Ramos (cell line): ENCODE measurements around the gene THAP2.

Experiments
- in situ Hi-C: fragments of 300-500 bp; cut with MboI; formaldehyde crosslinking; loops from one replicate; pipeline ENCODE4 v1.14.3; 2022; ENCODE audit warnings: low sequenced_read_pairs; ENCODE audit not compliant: unreplicated experiment

The THAP2 gene

DNA sequence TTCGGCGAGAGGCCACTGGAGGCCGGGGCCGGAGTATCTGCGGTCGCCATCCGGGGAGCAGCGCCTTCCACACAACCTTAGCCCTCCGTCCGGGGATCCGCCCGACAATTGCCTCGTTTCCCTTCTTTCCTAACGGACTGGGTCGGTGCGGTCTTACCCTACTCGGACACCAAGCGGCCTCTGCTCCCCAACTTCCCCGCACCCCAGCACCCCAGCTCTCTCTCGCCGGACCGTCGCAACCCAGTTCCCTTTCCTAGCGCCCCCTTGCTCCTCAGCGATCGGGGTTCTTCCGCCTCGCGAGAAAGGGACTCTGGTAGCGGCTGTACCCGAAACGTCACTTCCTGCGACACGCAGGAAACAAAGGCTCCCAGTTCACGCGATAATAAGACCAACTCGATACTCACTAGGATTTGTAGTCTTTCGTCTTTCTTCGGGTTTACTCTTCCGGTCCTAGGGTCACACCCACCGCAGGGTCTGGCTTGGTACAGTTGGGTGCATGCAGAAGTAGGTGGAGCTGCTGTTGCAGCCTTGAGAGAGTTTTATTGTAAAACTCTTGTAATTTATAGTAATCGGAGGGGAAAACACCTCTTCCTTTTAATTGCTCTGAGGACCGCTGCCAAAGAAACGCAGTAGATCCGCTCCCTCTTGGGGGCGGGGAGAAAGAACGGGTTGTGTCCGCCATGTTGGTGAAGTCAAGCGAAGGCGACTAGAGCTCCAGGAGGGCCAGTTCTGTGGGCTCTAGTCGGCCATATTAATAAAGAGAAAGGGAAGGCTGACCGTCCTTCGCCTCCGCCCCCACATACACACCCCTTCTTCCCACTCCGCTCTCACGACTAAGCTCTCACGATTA, at the start of gene THAP2, which contains the start of gene ZFC3H1:
TSS of gene THAP2 (plus strand) at position 741 of the 850 bp plus-strand sequence. CDS start 209 bp downstream, outside the sequence.
TSS of gene ZFC3H1 (minus strand) at position 288 of the 850 bp plus-strand sequence. CDS start at position 50, 238 bp downstream.
- in situ Hi-C loops: no loop called here

DNA sequence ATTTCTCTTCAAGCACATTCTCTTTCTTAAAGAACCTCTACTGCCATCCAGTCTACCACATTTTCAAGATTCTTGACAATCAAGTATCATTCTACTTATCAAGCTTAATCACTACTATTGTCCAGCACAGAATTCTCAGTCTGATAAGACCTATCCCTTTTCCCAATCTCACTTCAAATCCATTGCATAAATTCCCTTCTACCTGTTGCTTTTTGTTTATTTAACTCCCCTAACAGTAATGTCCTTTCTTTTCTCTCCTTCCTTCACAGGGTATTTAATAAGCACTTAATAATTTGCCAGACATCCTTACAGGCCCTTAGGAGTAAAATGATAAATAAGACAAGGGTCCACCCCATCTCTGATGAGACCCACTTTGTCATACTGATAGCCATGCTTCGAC, 42.2 kb upstream of the THAP2 start:
- in situ Hi-C loops: no loop called here

DNA sequence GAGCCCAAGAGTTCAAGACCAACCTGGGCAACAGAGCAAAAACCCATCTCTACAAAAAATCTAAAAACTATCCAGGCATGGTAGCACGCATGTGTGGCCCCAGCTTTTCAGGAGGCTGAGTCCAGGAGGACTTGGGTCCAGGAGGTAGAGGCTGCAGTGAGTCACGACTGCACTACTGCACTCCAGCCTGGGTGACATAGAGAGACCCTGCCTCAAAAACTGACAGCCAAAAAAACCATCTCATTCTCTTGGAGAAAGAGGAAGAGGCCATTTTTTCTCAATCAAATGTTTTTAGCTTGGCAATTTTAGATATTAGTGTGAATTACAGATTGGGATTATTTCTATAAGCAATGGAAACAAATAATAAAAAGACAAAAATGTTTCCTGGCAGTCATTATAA, 38.6 kb upstream of the THAP2 start:
- in situ Hi-C loops: no loop called here

DNA sequence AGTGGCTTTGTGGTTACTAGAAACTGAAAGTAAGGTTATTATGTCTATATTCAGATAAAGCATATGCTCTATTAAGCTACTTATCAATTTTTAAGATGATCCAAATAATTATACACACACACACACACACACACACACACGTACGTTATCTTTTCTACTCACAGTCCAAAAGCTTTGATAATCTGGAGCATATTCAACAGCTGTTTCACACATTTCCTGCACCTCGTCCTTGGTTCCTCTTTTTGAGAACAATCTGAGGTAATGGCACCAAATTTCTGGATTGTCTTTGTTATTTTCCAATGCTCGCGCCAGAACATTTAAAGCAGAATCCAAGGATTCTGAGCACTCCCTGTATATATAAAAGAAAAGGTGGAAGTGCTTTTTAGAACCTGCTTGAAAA, 38.0 kb upstream of the THAP2 start:
- in situ Hi-C loops: no loop called here

DNA sequence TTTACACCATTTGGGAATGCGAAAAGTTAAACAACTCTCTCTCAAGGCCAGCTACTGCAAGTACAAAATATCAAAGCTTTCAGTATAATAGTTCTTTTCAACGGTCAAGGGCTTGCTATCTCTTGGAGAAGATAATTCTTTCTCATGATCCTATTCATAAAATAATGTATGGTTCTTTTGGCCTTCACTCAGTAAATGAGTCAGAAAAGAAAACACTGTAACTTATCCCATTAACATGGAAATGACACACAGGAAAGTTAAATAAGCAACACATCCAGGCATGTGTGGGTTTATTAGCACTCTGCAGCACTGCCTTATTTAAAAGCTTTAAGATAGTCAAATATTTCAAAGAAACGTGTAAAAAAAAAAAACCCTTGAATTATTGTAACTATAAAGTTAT, 37.3 kb upstream of the THAP2 start:
- in situ Hi-C loops: no loop called here

DNA sequence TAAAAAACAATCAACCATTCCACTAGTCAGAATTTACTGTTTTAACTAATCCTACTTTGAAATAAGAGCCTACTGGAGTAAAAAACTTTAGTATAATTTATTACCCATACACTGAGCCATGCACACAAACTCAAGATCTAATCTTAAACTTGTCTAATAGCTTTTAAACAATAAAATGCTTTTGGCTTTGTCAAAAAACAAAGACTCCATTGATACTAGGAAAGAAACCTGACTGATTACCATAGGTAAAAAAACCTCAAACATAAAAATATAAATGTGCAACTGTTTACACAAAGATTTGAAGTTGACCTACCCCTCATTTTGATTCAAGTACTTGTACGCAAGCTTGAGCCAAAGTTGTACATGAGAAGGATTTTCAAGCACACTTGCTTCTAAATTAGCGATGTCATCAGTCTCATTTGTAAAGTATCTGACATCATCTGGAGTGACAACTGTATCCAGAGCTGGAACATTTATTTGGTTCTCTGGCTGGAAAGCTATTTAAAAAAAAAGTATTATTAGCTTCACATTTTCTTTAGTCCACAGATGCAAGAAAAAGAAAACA, 36.6 kb upstream of the THAP2 start:
- in situ Hi-C loops: no loop called here

DNA sequence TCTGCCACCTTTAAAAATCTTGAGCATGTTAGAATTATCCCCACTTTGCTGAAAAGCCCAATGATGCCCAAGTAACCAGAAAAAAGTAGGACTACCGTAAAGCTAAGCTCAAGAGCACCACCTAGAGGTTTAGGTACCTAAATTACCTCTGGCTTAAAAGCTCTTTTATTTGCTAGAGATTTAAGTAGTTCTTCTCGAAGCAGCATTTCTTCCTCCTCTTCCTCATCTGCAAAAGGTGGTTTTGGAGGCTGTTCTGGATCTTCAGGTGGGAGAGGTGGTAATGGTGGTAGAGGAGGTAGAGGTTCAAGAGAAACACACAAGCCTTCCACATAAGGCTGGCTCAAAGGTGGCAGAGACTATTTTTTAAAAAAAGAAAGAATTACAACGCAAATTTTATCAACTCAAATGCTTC, 27.4 kb upstream of the THAP2 start:
- in situ Hi-C loops: no loop called here

DNA sequence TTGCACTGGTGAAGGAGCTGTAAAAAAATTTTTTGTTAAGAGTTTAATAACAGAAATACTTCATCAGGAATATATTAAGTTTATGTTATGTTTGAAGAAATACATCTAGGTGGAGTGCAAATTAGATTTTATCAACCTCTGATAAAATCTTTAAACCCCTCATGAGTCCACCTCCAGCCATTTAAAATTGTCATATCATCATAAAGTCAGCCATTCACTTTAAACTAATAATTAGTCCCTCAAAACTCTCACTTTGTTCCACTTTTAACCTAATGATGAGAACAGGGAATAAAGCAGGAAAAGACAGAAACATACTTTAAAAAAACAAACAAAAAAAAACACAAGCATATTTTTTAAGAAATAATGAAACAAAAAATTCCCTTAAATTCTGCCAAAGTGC, 25.6 kb upstream of the THAP2 start:
- in situ Hi-C loops: no loop called here

DNA sequence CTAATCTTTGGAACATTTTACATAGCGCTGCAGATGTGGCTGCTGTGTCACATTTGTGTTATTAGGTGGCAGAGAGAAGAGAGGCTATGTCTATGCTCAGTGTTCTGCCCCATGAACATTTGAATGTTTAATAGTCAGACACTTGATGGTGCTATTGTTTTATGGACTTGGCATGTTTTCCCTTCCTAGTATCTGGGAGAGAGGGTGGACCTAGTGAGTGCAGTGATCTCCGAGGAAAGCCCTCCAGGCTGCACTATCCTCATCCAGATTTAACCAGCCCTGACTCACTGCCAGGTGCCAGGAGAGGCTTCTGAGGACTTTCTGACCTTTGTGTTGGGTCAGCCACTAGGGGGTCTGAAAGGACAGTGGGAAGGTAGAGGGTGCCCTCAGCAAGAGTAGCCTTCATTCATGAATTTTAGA, 24.8 kb upstream of the THAP2 start:
- in situ Hi-C loops: no loop called here

DNA sequence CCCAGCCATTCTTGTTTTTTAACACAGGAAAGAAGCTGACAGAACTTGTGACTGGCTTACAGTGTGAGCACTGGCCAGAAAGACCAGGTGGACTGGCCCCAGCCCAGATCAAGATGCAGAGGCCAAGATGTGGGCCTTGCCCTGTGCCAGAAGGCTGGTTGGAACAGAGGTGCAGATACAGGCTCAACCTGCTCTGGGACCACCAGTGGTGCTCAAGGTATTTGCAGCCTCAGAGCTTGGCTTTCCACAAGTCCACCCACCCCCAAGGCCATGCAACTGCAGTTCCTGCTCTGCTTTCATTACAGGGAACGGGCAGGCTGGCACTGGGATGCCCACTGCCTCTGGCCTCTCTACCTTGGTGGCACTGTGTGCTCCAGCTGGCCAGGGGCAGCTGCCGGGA, 23.8 kb upstream of the THAP2 start:
- in situ Hi-C loops: no loop called here

DNA sequence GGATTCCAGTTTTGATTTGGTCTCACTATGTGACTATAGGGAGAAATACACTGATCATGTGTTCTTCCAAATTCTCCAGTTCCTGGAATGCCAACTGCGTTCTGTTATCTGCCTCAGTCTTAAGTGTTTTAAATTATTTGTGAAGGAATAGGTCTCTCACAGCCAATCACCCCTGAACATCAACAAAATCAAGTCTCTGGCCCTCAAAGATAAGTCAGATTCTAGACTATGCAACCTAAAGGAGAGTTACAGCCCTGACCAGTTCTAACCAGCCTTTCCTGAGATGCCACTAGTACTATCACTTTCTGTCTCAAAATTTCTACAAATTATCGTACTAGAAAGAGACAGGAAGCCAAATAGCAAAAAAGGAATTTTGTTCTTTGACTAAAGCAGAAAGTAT, 22.7 kb upstream of the THAP2 start:
- in situ Hi-C loops: no loop called here

DNA sequence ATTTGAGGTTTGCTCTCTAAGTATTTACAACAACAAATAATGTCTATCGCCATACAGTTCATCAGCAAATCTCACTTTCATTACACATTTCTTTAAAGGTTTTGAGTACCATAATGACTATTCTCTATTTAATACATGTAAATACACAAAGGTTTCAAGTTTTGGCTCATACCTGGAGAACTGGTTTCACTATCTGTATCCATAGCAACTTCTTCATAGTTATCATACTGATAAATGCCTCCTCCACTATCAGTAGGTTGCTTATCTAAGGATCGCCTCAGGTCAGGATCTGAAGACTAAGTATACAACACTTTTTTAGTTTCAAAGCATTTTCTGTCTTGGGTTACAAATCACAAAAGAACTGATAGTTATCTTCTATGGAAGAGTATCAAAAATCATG, 21.8 kb upstream of the THAP2 start:
- in situ Hi-C loops: no loop called here

DNA sequence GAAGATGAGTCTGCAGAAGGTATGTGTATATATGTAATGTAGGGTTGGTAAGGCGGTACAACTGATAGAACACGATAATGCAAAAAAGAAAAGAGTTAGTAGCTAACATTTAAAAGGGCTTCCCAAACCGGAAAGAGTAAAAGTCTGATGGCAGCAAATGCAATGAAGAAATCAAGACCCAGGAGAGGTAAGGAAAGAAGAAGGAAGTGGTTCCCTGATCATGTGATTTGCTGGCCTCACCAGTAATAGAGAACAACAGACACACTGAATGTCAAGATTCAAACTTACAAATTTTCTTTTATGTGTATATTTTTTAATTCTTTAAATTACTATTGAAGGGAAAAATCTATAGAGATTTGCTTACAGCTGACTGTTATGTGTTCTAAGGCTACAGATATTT, 18.8 kb upstream of the THAP2 start:
- in situ Hi-C loops: no loop called here

DNA sequence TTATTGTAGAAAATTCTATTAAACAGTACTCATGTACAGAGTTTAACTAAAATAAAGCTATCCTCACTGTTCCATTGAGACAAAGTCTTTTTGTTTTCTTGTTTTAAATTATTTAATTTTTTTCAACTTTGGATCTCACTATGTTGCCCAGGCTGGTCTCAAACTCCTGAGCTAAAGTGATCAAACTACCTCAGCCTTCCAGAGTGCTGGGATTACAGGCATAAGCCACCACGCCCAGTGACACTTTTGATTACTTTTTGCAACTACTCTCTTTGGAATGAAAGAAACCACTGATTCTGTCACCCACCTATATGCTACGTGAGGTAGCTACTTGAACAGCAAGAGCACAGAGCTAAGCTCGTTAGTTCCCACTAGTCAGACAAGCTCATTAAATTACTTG, 17.6 kb upstream of the THAP2 start:
- in situ Hi-C loops: no loop called here

DNA sequence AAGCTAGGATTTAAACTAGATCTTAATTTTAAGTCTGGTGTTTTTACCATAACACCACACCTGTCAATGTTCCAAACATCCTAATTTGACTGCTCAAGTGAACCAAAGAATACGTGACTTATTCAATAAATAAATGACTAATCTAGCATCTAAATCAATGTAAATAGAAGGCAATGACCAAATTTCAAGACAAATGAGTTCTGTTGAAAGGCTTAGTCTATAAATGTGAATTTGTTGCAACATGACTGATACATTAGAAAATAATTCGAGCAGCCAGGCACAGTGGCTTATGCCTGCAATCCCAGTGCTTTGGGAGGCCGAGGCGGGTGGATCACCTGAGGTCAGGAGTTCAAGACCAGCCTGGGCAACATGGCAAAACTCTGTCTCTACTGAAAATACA, 15.6 kb upstream of the THAP2 start:
- in situ Hi-C loops: no loop called here

DNA sequence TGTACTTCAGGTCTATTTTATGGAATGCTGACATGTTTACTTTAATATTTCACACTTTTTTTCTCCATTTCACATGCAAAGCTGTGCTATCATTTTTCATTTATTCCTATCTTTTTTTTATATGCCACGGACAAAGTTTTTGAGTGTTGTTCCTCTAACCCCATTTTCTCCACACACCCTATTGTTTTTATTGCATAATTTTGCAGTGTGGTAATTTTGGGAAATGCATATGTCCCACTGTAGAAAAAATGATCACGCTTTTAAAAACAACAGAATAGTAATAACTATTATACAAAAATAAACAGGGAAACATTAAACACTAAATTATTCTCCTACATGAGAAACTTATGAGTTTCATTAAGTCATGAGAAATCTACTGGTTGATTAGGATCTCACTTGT, 14.7 kb upstream of the THAP2 start:
- in situ Hi-C loops: no loop called here

DNA sequence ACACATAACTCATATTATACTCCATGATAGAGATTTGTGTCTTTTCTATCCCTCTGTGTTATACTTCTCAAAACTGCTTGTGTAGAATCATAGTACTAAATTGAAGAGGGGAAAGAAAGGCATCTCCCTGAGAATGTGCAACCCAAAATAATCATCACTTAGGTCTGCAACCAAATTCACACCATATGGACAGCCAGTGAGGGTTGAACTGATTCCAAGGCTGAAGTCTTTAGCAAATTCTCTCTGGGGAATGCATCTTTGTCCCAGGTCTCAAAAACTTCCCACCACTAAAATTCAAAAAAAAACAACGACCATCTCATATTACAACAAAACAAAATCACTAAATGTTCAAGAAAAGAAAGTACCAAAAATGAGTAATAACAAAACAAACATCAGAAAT, 11.4 kb upstream of the THAP2 start:
- in situ Hi-C loops: no loop called here

DNA sequence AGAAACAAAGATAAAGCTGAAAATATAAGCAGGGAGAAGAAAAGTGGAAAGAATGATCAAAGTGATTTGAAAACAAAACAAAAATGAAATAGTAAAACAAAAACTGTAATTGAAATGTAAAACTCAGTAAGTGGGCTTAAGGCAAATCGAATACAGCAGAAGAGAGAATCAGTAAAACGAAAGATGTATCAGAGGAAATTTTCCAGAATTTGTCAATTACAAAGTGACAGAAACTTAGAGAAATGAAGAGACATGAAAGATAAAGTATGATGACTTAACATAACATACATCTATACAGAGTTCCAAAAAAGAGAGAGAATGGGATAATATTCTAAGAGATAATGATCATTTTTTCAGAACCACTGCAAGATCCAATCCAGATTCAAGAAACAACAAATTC, 11.0 kb upstream of the THAP2 start:
- in situ Hi-C loops: no loop called here

DNA sequence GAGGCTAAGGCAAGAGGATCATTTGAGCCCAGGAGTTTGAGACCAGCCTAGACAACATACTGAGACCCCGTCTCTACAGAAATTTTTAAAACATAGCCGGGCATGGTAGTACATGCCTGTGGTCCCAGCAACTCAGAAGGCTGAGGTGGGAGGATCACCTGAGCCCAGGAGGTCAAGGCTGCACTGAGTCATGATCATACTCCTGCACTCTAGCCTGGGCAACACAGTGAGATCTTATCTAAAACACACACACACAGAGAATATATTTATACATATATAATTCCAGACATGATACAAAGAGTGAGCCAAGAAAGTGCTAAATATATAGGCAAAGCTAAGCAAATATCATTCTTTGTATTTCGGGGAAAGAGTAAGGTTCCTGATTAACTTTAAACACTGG, 9.9 kb upstream of the THAP2 start:
- in situ Hi-C loops: no loop called here

DNA sequence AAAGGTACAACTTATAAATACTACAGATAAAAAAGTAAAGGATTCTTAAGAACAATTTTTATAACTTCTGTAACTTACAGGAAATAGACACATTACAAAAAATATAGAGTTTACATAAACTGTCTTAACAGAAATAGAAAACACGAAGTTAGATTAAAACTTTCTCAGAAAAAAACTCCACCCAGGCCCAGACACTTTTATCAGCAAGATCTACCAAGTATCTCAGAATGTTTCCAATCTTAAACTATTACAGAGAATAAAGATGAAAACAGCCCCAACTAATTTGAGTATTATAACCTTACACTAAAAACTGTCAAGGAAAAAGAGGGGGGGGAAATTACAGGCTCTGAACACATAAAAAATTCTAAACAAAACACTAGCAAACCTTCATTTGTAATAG, 8.6 kb upstream of the THAP2 start:
- in situ Hi-C loops: no loop called here

DNA sequence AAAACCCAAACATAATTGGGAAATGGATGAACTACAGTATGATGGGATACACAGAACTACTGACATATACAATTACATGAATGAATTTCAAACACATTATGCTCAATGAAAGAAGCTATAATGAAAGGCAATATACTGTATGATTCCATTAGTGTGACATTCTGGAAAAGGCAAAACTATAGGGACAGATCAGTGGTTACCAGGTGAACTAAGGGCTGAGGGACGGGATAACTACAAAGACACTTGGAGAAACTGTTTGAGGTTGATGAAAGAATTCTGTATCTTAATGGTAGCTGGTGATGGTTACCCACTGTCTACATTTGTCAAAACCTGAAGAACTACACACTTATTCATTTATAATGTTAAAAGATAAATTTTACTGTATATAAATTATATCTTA, 8.2 kb upstream of the THAP2 start:
- in situ Hi-C loops: no loop called here

DNA sequence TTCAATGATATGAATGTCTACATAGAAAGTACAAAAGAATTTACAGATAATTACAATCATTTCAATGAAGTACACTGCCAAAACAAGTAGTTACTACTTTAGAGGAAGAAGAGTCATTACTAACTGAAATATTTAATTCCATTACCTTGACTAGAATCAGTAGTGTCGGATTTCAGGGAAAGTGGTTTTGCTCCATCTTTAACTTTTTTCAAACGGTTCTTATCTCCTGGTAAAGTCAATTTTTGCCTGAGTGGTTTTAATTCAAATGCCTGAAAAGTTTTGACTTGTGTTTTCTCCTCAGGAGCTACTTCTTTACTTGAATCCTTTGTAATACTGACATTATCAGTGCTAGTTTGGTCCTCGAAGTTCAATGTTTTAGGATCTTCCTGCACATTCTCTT, 7.4 kb upstream of the THAP2 start:
- in situ Hi-C loops: no loop called here
